Amygdala (tissue), 56 donors: ENCODE data around the gene PRAME.
A peak's percentile ranks its signal among the peaks of the same experiment; 100 is the strongest.
"Not testable (repeated sequence)": the region's sequence is repeated elsewhere in the genome, so short reads cannot be mapped to it uniquely, and the experiment has no call there.

Source experiments
- DNase-seq, 56 donors: peaks; one replicate each; lab custom pipeline; 2025; lab: John Stamatoyannopoulos, UW

PRAME gene

GRCh38 chr22:22526125-22526912, 32.7 kb downstream of the PRAME start:
- DNase-seq, result no peak

GRCh38 chr22:22523494-22523893, 35.6 kb downstream of the PRAME start:
- DNase-seq, result no peak

DNA sequence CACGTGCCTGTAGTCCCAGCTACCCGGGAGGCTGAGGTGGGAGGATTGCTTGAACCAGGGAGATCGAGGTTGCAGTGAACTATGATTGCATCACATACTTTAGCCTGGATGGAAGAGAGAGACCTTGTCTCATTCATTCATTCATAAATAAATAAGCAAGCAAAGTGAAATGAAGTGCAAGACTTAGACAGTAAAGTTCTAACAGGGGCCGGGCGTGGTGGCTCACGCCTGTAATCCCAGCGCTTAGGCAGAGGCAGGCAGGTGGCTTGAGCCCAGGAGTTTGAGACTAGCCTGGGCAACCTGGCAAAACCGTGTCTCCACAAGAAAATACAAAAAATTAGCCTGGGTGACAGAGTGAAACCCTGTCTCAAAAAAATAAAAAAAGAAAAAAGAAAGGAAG, 37.4 kb downstream of the PRAME start:
- no peak for DNase-seq

GRCh38 chr22:22520667-22521602, 38.1 kb downstream of the PRAME start:
- no peak for DNase-seq

DNA sequence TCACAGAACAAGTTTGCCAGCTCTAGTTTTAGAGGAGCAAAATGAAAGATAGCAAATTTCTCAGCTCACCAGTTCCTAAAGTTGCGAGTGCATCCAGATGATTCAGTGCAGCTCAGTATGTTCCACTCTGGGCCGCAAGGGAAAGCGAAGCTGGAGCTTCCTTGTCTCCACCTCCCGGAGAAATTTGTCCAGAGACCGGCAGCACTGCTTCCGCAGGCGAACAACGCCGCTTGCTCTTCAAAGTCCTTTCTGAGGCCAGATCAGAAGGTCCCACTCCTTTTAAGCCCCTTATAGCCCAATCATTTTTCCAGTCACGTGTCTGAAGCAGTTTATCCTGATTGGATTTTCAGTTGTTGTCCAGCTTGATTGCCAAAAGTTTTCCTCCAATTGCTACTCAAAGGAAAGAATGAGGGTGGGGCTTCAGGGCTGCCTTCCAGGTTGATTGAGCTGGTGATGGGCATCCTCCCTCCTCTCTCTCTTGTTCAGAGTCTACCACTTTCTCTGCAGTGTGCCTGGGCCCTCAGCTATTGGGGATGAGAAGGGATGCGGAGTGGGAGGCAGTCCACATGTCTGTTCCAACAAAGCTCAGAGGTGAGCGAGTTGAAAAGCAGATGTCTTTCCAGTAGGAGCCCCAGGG, 38.9 kb downstream of the PRAME start, which contains the start of gene ZNF280A:
ZNF280A (minus strand) TSS at position 251 of the 637 bp plus-strand sequence. CDS start 4,640 bp downstream, outside the sequence.
- no peak for DNase-seq

GRCh38 chr22:22519591-22519990, 39.5 kb downstream of the PRAME start:
- DNase-seq, result no peak

DNA sequence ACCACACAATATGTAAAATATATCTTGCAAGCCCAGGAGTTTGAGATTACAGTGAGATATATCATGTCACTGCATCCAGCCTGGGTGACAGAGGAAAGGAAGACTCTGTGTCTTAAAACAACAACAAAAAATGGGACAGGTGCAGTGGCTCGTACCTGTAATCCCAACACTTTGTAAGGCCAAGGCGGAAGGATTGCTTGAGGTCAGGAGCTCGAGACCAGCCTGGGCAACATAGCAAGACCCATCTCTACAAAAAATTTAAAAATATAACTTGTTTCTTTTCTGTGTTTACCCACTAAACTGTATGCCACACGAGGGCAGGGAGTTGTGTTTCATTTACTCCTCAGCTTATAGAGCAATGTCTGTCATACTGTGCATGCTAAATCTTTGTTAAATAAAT, 42.1 kb downstream of the PRAME start:
- no peak for DNase-seq

GRCh38 chr22:22515890-22516289, 43.2 kb downstream of the PRAME start:
- no peak for DNase-seq

GRCh38 chr22:22514431-22514830, 44.6 kb downstream of the PRAME start:
- not testable (repeated sequence) for DNase-seq

GRCh38 chr22:22513619-22514018, 45.4 kb downstream of the PRAME start:
- no peak for DNase-seq

GRCh38 chr22:22512951-22513350, 46.1 kb downstream of the PRAME start:
- no peak for DNase-seq

DNA sequence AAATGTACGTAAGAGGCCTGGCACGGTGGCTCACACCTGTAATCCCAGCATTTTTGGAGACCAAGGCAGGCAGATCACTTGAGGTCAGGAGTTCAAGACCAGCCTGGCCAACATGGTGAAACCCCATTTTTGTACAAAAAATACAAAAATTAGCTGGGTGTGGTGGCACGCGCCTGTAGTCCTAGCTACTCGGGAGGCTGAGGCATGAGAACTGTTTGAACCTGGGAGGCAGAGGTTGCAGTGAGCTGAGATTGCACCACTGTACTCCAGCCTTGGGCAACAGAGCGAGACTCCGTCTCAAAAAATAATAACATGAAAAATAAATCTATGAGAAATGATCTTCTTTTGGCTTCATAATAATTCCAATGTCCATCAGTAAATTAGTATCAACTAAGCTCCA, 48.2 kb downstream of the PRAME start:
- DNase-seq, result not testable (repeated sequence)

GRCh38 chr22:22509912-22510311, 49.2 kb downstream of the PRAME start:
- not testable (repeated sequence) for DNase-seq

DNA sequence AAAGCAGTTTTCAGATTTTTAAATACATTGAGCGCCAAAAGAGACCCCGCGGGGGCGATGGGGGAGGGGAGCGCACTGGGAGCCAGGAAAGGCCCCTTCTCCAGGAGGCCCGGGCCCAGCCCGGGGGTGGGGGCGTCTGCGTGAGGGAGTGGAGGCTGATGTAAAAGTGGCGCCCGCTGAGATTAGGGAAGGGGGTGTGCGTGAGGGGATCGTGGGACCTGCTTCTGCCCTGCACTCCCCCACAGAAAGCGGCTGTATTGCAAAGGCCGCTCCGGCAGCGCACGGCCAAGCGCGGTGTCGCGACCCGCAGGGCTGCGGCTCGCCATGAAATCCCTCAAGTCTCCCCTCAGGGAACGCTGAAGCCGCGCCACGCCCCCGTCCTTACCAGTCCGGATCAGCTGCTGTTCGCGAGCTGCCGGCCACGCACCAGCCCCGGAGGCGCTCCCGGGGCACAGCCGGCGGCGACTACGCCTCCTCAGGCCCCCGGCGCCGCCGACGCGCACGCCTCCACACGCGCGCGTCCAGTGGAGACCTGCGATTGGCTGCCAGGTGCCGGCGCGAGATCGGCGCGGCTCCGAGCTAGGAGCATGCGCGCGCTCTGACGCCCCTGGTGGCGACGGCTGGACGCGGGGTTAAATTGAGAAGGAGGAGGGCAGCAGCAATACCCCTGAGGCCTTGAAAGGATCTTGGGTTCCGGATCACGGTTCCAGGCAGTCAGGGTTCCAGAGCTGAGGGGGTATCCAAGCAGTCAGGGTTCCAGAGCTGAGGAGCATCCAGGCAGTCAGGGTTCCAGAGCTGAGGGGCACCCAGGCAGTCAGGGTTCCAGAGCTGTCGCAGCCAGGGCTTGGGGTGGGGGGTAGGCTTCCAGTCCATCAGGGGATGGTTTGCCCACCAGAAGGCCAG, 50.5 kb downstream of the PRAME start, which contains the start of gene ZNF280B:
ZNF280B (minus strand) TSS at position 469 of the 903 bp plus-strand sequence. CDS start 19,344 bp downstream, outside the sequence.
- DNase-seq, result peak in 53 of 56 donors; percentile 3 to 81 (median 48)

GRCh38 chr22:22507743-22508273, 51.3 kb downstream of the PRAME start:
- DNase-seq, result no peak

DNA sequence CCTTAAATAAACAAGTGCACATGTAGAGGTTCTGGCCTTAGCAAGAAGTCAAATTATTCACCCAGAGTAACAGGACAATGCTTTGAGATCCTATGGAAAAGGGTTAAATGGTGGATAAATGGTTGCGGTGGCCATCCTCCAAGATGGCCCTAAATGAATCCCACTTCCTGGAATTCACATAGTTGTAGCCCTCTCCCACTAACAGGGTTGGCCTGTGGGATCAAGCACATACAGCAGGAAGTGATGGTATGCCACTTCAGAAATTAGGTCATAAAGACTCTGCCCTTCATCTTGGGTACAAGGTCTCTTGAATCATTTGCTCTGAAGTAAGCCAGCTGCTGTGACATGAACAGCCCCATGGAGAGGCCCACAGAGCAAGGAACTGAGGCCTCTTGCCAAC, 52.3 kb downstream of the PRAME start:
- DNase-seq, result no peak

GRCh38 chr22:22498267-22498666, 60.8 kb downstream of the PRAME start:
- DNase-seq, result no peak
